COLO668 (cell line): ENCODE measurements around the gene MOGAT1.
"Not testable (repeated sequence)": the region's sequence is repeated elsewhere in the genome, so short reads cannot be mapped to it uniquely, and the experiment has no call there.

Source experiments
- DNase-seq: peaks from one replicate; lab custom pipeline; 2025; ENCODE audit not compliant: unreplicated experiment; lab: John Stamatoyannopoulos, UW

MOGAT1 gene

GRCh38 chr2:222738312-222738711, 66.9 kb downstream of the MOGAT1 start:
- no peak for DNase-seq

GRCh38 chr2:222738809-222739208, 67.4 kb downstream of the MOGAT1 start:
- DNase-seq, result no peak

GRCh38 chr2:222739939-222740338, 68.5 kb downstream of the MOGAT1 start:
- no peak for DNase-seq

GRCh38 chr2:222743251-222743812, 71.9 kb downstream of the MOGAT1 start:
- no peak for DNase-seq

GRCh38 chr2:222745836-222746559, 74.5 kb downstream of the MOGAT1 start:
- DNase-seq, result no peak

GRCh38 chr2:222747526-222748160, 76.2 kb downstream of the MOGAT1 start:
- no peak for DNase-seq

- no peak for DNase-seq
Observed at GRCh38 chr2:222750533-222750932, 79.1 kb downstream of the MOGAT1 start.

GRCh38 chr2:222751238-222751637, 79.8 kb downstream of the MOGAT1 start:
- DNase-seq, result no peak

- no peak for DNase-seq
Observed at GRCh38 chr2:222751821-222752719, 80.6 kb downstream of the MOGAT1 start.

GRCh38 chr2:222752746-222753145, 81.3 kb downstream of the MOGAT1 start:
- no peak for DNase-seq

GRCh38 chr2:222753251-222753824, 81.9 kb downstream of the MOGAT1 start:
- DNase-seq, result peak; percentile 73

GRCh38 chr2:222754324-222754930, 83.0 kb downstream of the MOGAT1 start:
- no peak for DNase-seq

GRCh38 chr2:222755593-222755992, 84.1 kb downstream of the MOGAT1 start:
- DNase-seq, result not testable (repeated sequence)

GRCh38 chr2:222756362-222756831, 84.9 kb downstream of the MOGAT1 start:
- DNase-seq, result no peak

- DNase-seq, result no peak
Observed at GRCh38 chr2:222756951-222757650, 85.6 kb downstream of the MOGAT1 start.
